ENCODE data around the gene USP44. TPM values are rescaled to one million over a fixed set of nuclear protein-coding genes. Genes with fewer than 3 reads are reported as not detected.

Gene USP44
- total RNA-seq, 4 donors from 2014 or later = 0.19 to 5.9 (median 0.50) TPM

GRCh38 chr12:95506707-95507523 lies 44.4 kb downstream of the USP44 start:
- no peaks in the 10 kb centered on the region for H3K27me3 ChIP-seq

GRCh38 chr12:95505039-95505438 lies 46.2 kb downstream of the USP44 start:
- Histone ChIP-seq H3K27ac (no peak overlapping the region), H3K4me3 (no peak overlapping the region), H3K36me3 (peaks cover 12 to 96% (median 21%) of the 10 kb centered on the region in 3 donors), H3K4me1 (peaks cover 0 to 4% (median 0%) of the 10 kb centered on the region in 3 donors), H3K9me3 (no peaks in the 10 kb centered on the region), H3K27me3 (no peaks in the 10 kb centered on the region)
- intact Hi-C loops (cut with DNase I) = no loop called here
- TF ChIP-seq CTCF (IDR thresholded peaks at IDR 0.05) = no peak
- no peak for DNase-seq
- 94 to 97% methylated on average over 5 of the region's 5 CpGs for WGBS, 2 donors

More at GRCh38 chr12:95506707-95507523, 44.4 kb downstream of the USP44 start:
- no peak for DNase-seq
- TF ChIP-seq CTCF (IDR thresholded peaks at IDR 0.05) = no peak
- TF ChIP-seq POLR2A (IDR thresholded peaks at IDR 0.05) = no peak
- Histone ChIP-seq H3K27ac (no peak overlapping the region), H3K4me1 (peaks cover 0 to 4% (median 0%) of the 10 kb centered on the region in 3 donors), H3K36me3 (peaks cover 17 to 96% (median 21%) of the 10 kb centered on the region in 3 donors), H3K9me3 (no peaks in the 10 kb centered on the region), H3K4me3 (no peak overlapping the region)
- intact Hi-C loops (cut with DNase I) = no loop called here
- 78 to 82% methylated on average over 10 of the region's 10 CpGs for WGBS, 2 donors

- intact Hi-C loops (cut with DNase I) = no loop called here
- Histone ChIP-seq H3K27me3 (no peaks in the 10 kb centered on the region), H3K9me3 (no peaks in the 10 kb centered on the region), H3K4me3 (no peak overlapping the region), H3K4me1 (peaks cover 0 to 4% (median 0%) of the 10 kb centered on the region in 3 donors), H3K27ac (no peak overlapping the region), H3K36me3 (peaks cover 12 to 96% (median 27%) of the 10 kb centered on the region in 3 donors)
- TF ChIP-seq CTCF (IDR thresholded peaks at IDR 0.05) (no peak), POLR2A (IDR thresholded peaks at IDR 0.05) (no peak)
- no peak for DNase-seq
- WGBS, 2 donors = 90 to 94% methylated on average over 4 of the region's 4 CpGs
Observed at GRCh38 chr12:95504140-95504539, 47.1 kb downstream of the USP44 start.

GRCh38 chr12:95499772-95500171 lies 51.5 kb downstream of the USP44 start:
- no peak for DNase-seq
- intact Hi-C loops (cut with DNase I) = no loop called here
- no peak for TF ChIP-seq POLR2A (IDR thresholded peaks at IDR 0.05)
- H3K27me3 ChIP-seq = no peaks in the 10 kb centered on the region
- H3K27ac ChIP-seq = no peak overlapping the region
- H3K4me3 ChIP-seq = no peak overlapping the region
- 85 to 91% methylated on average over 2 of the region's 2 CpGs for WGBS, 2 donors
- H3K36me3 ChIP-seq = peaks cover 11 to 96% (median 35%) of the 10 kb centered on the region in 3 donors
- no peaks in the 10 kb centered on the region for H3K9me3 ChIP-seq
- no peaks in the 10 kb centered on the region for H3K4me1 ChIP-seq

- 89 to 93% methylated on average over 5 of the region's 5 CpGs for WGBS, 2 donors
- DNase-seq = no peak
- Histone ChIP-seq H3K27ac (no peak overlapping the region), H3K4me1 (no peaks in the 10 kb centered on the region), H3K27me3 (no peaks in the 10 kb centered on the region), H3K4me3 (no peak overlapping the region), H3K36me3 (peaks cover 6 to 96% (median 32%) of the 10 kb centered on the region in 3 donors), H3K9me3 (no peaks in the 10 kb centered on the region)
- intact Hi-C loops (cut with DNase I) = no loop called here
- TF ChIP-seq CTCF (IDR thresholded peaks at IDR 0.05) = no peak
- TF ChIP-seq POLR2A (IDR thresholded peaks at IDR 0.05) = no peak
Observed at GRCh38 chr12:95498968-95499367, 52.3 kb downstream of the USP44 start.
